HG03095 (cell line): ENCODE measurements around the gene PRPF6.

ENCODE experiments used
- ATAC-seq: cut with Tn5 transposase; IDR thresholded peaks from one replicate; pipeline ENCODE4 v1.9.1; 2021; ENCODE audit warnings: moderate library complexity; ENCODE audit not compliant: unreplicated experiment

PRPF6 gene

GRCh38 chr20:64033981-64034493, 53.1 kb downstream of the PRPF6 start:
- no peak for ATAC-seq

DNA sequence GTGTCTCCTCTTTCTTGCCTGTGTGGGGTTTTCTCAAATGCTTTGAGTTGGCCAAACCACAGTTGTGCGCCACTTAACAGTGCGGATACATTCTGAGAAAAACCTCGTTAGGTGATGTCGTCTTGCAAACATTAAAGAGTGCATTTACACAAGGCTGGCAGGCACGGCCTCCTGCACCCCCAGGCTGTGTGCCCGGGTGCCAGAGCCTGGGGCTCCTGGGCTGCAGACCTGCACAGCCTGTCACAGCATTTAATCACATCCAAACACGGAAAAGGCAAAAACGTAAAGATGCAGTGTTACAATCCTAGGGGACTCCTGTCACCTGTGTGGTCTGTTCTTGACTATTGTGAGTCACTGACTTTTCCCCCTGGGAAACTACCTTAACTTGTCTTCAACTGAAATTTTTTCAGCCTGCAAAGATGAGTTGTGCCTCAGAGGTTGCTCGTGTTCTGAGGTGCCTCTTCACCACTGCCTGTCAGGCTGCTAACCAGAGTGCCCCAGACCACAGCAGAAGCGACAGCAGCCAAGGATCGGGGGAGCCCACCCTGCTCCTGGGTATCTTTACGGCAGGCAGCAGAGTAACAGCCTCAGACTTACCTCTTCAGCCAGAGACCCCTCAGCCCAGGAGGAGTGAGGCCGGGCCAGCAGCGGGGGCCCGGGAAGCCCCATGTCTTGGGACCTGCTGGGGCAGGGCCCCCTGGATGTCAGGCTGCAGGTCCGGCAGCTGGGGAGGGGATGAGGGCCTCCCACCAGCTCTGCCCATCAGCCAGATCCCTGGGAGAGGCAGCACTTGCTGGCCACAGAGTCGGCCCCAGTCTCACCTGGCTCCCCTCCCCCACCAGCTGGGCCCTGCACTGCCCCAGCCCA, 54.4 kb downstream of the PRPF6 start:
- no peak for ATAC-seq

DNA sequence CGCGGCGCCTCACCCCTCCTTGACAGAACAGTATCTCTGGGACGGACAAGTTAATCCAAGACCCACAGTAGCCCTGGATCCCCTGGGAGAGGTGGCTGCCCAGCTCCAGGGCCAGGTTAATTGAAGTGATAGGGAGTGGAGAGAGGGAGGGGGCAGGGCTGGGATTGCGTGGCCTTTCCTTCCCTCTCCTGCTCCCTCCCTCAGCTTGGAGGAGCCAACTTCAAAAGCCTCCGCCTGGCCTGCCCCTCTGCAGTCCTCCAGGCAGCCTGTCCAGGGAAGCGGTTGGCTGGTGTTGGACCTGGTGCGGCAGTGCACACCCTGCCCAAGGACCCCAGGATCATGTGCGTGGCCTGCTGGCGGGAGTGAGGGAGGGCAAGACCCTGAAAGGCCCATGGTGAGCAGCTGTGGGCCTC, 55.0 kb downstream of the PRPF6 start, which contains the start of gene C20orf204:
Gene C20orf204 (plus strand): TSS at position 250 of the 413 bp plus-strand sequence. CDS start 142 bp downstream, at position 392.
- no peak for ATAC-seq

- no peak for ATAC-seq
Measured at GRCh38 chr20:64036346-64037198, 55.6 kb downstream of the PRPF6 start.

GRCh38 chr20:64037199-64037497, 56.2 kb downstream of the PRPF6 start:
- no peak for ATAC-seq

DNA sequence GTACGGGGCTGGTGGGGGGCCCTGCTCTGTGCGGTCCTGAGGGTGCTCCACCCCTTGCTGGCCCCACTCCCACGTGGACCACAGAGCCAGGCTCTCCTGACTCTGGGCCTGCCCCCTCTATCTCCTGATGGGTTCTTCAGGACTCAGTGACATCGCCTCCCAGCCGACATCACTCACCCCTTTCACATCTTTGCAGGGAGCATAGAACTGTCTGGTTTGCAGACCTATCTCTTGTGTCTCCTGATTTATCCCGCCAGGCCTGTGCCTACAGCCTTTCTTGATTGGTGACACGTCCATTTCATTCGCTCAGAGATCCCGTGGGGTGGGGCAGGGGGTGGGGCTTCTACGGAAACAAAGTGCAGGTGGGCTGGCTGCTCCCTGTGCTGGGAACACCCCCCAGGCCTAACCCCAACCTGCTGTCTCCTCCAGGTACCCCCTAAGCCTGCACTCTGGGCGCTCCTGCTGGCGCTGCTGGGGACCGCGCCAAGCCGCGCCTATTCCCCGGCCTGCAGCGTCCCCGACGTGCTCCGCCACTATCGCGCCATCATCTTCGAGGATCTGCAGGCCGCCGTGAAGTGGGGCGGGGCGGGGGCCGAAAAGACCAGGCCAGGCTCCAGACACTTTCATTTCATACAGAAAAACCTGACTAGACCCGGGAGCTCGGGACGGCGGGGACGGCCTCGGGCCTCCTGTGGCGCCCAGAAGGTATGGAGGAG, 56.7 kb downstream of the PRPF6 start:
- ATAC-seq = no peak

- ATAC-seq = peak; percentile 23
Measured at GRCh38 chr20:64038224-64038564, 57.3 kb downstream of the PRPF6 start.

DNA sequence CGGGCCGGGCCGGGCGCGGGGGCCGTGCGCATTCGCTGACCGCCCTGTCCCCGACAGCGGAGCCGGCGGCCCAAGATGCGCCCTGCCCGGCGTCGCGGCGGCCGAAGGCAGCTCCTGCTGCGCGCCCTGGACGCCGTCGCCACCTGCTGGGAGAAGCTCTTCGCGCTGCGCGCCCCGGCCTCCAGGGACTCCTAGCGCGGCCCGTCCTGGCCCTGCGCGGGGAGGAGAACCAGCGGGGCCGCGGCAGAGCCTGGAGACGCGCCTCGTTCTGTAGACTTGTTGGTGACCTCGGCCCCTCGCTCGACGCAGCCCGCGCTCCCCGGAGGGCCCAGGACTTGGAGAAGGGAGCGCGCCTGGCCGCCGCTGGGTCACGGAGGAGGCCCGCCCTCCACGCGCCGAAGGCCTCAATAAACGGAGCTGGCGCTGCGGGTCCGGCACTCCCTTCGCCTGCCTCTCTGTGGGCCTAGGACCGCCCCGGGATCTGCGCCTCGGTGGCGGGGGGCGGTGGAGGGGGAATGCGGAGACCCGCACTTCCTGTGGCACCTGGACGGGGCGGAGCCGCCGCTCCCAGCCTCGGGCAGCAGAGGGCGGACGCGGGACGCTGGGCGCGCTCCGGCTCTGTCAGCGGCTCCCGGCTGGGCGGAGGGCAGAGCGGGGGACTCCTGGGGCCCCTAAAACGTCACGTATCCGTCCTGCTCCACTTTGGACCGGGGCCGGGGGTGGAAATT, 57.8 kb downstream of the PRPF6 start:
- ATAC-seq = peak; percentile 39

GRCh38 chr20:64039293-64040160, 58.6 kb downstream of the PRPF6 start:
- ATAC-seq = no peak

- ATAC-seq = no peak
Measured at GRCh38 chr20:64040231-64041039, 59.5 kb downstream of the PRPF6 start.

DNA sequence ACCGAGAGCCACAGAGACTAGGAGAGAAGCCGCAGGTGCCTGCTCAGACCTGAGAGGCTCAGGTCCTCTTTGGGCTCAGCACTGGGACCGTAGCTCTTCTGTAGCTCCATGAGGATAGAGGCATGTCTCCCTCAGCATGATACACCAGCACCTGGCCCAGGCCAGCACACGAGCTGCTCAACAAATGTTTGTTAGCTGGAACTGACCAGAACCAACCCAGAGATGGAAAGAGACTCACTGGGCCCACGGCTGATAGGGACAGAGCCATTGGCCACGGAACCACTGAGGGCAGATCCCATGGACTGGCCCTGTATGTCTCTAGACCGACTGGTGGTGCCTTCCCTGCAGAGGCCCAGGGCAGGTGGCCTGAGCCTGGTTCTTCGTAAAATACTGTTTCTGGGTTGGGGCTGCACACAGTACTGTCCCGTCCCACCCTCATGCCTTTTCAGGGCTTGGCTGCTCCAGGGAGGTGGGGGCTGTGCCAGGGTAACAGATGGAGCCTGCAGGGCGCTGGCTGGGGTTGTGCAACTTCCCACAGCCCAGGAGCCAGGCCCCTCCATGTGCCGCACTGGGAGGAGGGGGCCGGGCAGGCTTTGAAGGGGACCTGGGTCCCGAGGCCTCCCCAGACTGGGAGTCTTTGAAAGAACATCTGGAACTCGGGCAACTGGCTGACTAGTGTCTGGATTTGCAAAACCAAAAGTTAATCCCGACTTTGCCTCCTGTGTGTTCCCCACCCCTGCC, 60.3 kb downstream of the PRPF6 start:
- no peak for ATAC-seq

DNA sequence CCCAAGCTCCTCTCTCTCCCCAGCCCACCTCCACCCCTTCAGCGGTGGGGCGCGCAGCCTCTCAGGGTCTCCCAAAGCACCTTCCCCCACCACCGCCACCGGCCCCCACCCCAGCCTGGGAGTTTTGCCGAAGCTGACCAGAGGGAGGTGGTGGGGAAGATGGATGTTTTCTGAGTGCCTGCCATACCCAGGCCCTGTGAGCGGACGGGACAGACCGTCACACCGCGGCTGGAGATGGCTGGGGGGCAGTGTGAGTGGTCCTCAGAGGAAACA, 60.8 kb downstream of the PRPF6 start:
- no peak for ATAC-seq

DNA sequence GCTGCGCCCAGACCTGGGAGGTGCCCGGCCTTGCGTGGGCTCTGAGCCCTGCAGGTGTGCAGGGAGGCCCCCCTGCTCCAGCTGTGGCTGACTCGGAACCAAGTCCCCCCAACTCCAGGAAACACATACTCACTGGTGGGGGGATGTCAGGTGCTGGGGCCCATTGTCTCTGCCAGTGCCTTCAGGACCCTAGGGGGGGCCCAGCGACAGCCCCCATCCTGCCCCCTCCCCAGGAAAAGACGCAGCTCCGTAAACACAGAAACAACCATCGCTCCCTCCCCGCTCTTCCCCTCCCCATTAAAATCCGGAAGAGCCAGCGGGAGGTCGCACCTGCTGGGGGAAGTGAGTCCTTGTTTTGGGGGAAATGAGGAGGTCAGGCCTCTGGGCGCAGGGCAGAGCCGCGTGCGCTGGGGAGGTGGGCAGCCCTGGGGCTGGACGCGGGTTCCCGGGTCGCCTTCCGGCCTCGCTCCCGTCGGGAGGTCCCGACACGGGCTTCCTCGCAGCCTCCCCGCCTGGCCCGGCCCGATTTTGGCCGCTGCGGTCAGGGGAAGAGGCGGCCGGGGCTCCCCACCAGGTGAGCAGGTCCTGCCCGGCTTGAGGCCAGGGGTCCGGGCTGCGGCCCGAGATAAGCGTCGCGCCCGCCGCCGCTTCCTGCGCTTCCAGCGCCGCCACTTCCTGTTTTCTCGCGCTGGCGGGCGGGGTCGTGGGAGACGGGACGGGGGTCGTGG, 61.3 kb downstream of the PRPF6 start:
- no peak for ATAC-seq

DNA sequence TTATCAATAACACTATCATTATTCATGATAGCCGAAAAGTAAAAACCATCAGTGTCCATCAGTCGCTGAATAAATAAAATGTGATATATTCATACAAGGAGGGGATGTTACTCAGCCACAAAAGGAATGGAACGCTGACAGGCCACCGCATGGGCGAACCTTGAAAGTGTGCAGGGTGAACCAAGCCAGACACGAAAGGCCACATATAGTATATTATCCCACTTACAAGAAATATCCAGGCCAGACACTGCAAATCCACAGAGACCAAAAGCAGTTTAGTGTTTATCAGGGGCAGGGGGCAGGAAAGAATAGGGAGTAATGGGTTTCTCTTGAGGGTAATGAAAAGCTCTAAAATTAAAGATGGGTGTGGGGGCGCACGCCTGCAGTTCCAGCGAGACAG, 62.8 kb downstream of the PRPF6 start:
- no peak for ATAC-seq

DNA sequence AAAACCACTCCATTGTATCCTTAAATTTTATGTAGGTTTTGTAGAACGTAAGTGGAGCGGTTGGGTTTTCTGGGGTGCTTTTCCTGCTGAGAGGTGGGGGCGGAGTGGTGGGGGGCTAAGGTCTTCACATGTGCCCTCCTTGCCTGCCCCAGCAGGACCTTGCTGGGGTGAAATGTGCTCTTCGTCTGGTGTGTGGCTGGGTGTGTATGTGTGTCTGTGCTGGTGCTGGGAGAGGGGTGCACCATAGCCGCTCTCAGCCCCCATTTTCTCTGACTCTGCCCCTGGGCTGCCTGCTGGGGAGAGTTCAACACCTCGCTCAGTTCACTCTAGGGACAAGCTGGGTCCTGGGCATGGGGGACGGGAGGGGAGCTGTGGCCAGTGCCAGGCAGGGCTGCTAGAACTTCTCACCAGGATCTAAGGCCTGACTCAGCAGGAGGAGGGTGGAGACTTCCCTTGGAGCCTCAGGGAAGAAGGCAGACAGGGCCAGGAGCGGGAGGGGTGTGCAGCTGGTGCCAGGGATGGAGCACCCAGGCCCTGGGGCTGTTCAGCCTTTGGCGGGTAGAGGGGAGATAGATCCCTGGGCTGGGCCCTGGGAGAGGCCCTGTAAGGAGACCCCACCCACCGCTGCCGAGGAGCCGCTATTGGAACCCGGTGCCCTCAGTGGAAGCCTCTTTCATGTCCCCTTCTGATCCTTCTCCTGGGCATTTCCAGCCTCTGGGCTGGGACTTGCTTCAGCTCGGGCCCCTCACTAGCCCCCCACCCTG, 63.7 kb downstream of the PRPF6 start:
- no peak for ATAC-seq

GRCh38 chr20:64045346-64046011, 64.5 kb downstream of the PRPF6 start:
- no peak for ATAC-seq

- no peak for ATAC-seq
Measured at GRCh38 chr20:64047046-64047389, 66.1 kb downstream of the PRPF6 start.
